ENCODE data around the gene CACNA2D3.
"Not testable (repeated sequence)": the region's sequence is repeated elsewhere in the genome, so short reads cannot be mapped to it uniquely, and the experiment has no call there.

The CACNA2D3 gene

DNA sequence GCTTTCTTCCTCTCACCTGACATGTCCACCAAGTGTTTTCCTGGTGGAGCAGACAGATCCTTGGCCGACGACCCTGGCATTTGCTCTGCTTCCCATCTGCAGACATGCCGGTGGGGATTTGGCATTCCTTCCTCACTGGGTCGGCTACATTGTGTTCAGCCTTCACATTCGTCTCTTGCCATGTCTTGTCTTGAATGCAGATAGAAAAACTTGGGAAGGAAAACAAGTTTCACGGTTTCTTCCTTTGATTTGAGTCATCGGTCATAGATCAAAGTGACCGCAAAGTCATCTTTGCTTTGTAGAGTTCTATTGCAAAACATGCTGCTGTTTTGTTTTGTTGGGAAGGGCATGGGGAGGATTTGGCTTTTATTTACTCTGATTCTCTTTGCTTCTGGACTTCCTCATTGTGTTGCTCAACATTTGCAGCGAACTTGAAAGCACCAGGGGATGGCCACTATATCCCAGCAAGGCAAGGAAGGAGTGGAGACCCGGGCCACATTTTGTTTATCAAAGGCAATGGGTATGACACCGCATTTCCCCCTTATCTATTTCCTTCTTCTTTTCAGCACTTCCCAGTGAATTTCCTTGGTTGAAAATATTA lies 321.3 kb downstream of the CACNA2D3 start:
- Mint-ChIP-seq H3K27ac (no peak overlapping the region), H3K9me3 (no peaks in the 10 kb centered on the region), H3K27me3 (no peaks in the 10 kb centered on the region), H3K4me1 (no peaks in the 10 kb centered on the region), H3K36me3 (ENCODE audit: low read depth) (no peaks in the 10 kb centered on the region), H3K4me3 (no peak overlapping the region)
- ATAC-seq (no peak), DNase-seq (no peak)

DNA sequence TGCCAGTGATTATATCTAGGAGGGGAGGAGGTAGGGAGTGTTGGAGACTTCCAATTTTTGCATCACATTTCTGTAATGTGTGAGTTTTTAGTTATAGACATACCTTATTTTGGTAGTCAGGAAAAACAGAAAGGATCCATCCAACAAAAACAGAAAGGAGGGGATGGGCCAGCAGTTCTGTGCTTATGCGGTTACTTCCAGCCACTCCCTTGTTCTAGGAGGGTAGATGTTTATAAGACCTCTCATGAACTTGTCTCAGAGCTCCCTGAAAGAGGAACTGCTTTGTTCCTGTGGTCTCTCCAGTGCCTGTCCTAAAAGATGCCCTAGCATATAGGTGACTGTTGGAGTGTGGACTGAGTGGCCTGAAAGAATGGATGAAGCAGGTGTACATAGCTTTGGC lies 323.3 kb downstream of the CACNA2D3 start:
- Mint-ChIP-seq H3K27ac (no peak overlapping the region), H3K4me3 (no peak overlapping the region), H3K36me3 (ENCODE audit: low read depth) (no peaks in the 10 kb centered on the region), H3K9me3 (no peaks in the 10 kb centered on the region), H3K27me3 (no peaks in the 10 kb centered on the region), H3K4me1 (no peaks in the 10 kb centered on the region)
- DNase-seq (no peak), ATAC-seq (no peak)

DNA sequence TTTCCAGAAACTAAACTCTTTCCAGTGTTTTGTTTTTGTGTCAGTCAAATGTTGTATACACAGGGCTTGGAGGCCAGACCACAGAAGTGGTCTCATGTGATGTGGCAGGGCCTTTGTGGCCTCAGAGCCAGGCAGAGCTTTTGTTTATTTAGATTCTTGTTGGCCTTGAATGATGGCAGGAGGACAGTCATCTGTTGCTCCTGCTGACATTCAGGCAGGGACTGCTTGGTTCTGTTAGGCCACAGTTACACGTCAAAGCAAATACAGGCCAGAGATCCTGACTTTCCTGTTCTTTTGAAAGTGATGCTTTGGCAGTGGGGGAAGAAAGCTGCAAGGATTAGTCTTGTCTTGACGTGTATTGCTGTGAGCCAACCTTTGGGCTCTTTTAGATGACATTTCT lies 325.1 kb downstream of the CACNA2D3 start:
- no peak for DNase-seq
- H3K4me1 Mint-ChIP-seq, result no peaks in the 10 kb centered on the region
- H3K4me3 Mint-ChIP-seq, result no peak overlapping the region
- peaks cover 8% of the 10 kb centered on the region for H3K9me3 Mint-ChIP-seq
- H3K27ac Mint-ChIP-seq, result no peak overlapping the region
- no peaks in the 10 kb centered on the region for H3K36me3 Mint-ChIP-seq (ENCODE audit: low read depth)
- no peak for ATAC-seq
- no peaks in the 10 kb centered on the region for H3K27me3 Mint-ChIP-seq

DNA sequence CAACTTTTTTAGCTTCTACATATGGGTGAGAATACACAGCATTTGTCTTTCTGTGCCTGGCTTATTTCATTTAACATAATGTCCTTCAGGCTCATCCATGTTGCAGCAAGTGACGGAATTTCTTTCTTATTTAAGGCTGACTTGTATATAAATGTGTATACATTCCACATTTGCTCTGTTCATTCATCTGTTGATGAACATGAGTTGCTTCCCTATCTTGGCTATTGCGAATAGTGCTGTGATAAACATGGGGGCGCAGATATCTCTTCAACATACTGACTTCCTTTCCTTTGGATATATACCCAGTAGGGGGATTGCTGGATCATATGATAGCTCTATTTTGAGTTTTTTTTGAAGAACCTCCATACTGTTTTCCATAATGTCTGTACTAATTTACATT lies 332.5 kb downstream of the CACNA2D3 start:
- Mint-ChIP-seq H3K4me3 (no peak overlapping the region), H3K27ac (no peak overlapping the region), H3K27me3 (no peaks in the 10 kb centered on the region), H3K9me3 (peaks cover 25% of the 10 kb centered on the region), H3K4me1 (no peaks in the 10 kb centered on the region), H3K36me3 (ENCODE audit: low read depth) (no peaks in the 10 kb centered on the region)
- no peak for ATAC-seq
- DNase-seq, result no peak

DNA sequence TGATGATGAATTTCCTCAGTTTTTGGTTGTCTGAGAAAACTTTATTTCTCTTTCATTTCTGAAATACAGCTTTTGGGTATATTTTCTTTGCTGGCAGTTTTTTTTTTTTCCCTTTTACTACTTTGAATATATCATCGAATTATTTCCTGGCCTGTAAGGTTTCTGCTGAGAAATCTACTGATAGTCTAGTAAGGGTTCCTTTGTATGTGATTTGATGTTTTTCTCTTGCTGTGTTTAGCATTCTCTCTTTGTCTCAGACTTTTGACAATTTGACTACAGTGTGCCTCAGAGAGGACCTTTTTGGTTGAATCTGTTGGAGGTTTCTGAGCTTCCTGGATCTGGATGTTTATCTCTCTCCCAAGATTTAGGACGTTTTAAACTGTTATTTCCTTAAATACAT lies 336.0 kb downstream of the CACNA2D3 start:
- DNase-seq (no peak), ATAC-seq (no peak)
- Mint-ChIP-seq H3K27ac (no peak overlapping the region), H3K9me3 (peaks cover 17% of the 10 kb centered on the region), H3K36me3 (ENCODE audit: low read depth) (no peaks in the 10 kb centered on the region), H3K4me3 (no peak overlapping the region), H3K4me1 (no peaks in the 10 kb centered on the region), H3K27me3 (no peaks in the 10 kb centered on the region)

DNA sequence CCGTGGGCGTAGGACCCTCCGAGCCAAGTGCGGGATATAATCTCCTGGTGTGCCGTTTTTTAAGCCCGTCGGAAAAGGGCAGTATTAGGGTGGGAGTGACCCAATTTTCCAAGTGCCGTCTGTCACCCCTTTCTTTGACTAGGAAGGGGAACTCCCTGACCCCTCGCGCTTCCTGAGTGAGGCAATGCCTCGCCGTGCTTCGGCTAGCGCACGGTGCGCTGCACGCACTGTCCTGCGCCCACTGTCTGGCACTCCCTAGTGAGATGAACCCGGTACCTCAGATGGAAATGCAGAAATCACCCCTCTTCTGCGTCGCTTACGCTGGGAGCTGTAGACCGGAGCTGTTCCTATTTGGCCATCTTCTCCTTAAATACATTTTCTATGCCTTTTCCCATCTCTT lies 342.2 kb downstream of the CACNA2D3 start:
- not testable (repeated sequence) for H3K4me3 Mint-ChIP-seq; DNase-seq; H3K36me3 Mint-ChIP-seq (ENCODE audit: low read depth); H3K4me1 Mint-ChIP-seq; H3K27ac Mint-ChIP-seq; H3K27me3 Mint-ChIP-seq; ATAC-seq
- peaks cover 21% of the 10 kb centered on the region for H3K9me3 Mint-ChIP-seq

DNA sequence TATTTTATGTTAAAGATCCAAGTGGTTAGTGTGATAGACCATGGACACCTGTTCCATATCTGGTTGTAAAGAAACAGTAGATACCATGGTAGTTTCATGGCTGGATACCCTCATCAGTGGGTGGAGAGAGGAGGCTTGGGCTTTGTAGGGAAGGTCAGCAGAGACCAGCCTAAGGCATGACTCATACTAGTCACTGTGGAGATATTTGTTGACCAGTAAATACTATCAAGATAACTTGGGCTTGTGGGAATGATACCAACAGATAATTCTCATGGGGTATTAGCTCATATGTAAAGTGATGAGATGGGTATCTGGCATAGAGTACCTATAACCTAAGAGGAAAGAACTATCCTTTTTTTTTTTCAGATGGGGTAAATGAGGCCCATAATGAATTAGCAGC lies 354.5 kb downstream of the CACNA2D3 start:
- Mint-ChIP-seq H3K4me3 (no peak overlapping the region), H3K4me1 (no peaks in the 10 kb centered on the region), H3K27me3 (no peaks in the 10 kb centered on the region), H3K27ac (no peak overlapping the region), H3K36me3 (ENCODE audit: low read depth) (no peaks in the 10 kb centered on the region), H3K9me3 (peaks cover 11% of the 10 kb centered on the region)
- ATAC-seq (no peak), DNase-seq (no peak)

DNA sequence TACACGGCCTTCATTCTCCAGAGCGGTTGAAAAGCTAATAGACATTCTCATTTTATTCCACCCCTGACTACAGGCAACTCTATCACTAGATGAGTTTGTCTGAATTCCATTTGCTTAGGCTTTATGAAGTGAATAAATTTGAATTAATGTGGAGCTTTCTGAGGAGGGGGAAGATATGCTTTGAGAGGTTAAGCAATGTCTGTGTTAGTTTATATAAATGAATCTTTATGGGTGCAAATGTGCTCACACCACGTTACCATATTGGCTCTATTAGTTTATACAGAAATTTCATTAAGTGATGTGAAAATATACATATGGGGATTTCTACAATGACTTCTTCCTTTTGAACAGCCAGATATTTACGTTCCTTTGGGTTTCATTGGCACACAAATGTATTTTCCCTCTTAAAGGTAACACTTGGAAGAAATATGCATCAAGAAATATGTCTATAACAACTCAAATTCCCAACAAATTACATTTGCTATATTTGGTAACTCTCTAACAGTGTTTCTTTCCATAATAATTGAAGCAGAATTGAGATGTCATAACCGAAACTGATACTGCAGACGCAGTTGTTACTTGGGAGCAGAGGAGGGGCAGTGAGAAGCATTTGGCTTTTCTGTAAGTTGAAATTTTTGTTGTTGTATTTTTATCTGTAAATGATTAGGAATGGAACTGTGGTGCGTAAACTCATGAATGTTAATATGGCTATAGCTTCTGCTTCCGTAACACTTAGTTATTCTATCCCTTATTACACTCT lies 359.4 kb downstream of the CACNA2D3 start:
- H3K4me1 Mint-ChIP-seq, result no peaks in the 10 kb centered on the region
- no peak overlapping the region for H3K4me3 Mint-ChIP-seq
- ATAC-seq (no peak), DNase-seq (no peak)
- H3K36me3 Mint-ChIP-seq (ENCODE audit: low read depth), result no peaks in the 10 kb centered on the region
- H3K27ac Mint-ChIP-seq, result no peak overlapping the region
- H3K27me3 Mint-ChIP-seq, result no peaks in the 10 kb centered on the region
- peaks cover 4% of the 10 kb centered on the region for H3K9me3 Mint-ChIP-seq

DNA sequence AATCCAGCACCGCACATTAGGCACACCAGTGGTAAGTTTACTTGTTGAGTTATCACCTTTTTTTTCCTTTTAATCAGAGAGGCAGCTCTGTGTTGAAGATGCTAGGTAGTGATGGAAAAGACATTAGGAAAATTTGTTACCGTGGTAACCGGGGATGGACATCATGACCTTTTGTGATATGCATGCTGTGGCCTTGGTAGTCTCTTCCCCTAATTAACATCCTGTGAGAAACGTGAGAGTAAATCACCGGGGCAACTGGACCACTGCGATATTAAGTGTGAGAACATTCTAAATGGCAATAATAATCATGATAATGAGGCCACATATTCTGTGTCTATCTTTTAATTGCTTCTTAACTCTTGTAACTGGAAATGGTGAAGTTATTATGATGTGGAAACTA lies 362.0 kb downstream of the CACNA2D3 start:
- H3K9me3 Mint-ChIP-seq, result peaks cover 4% of the 10 kb centered on the region
- no peak overlapping the region for H3K27ac Mint-ChIP-seq
- H3K4me1 Mint-ChIP-seq, result no peaks in the 10 kb centered on the region
- ATAC-seq (no peak), DNase-seq (no peak)
- H3K36me3 Mint-ChIP-seq (ENCODE audit: low read depth), result no peaks in the 10 kb centered on the region
- H3K27me3 Mint-ChIP-seq, result no peaks in the 10 kb centered on the region
- no peak overlapping the region for H3K4me3 Mint-ChIP-seq

DNA sequence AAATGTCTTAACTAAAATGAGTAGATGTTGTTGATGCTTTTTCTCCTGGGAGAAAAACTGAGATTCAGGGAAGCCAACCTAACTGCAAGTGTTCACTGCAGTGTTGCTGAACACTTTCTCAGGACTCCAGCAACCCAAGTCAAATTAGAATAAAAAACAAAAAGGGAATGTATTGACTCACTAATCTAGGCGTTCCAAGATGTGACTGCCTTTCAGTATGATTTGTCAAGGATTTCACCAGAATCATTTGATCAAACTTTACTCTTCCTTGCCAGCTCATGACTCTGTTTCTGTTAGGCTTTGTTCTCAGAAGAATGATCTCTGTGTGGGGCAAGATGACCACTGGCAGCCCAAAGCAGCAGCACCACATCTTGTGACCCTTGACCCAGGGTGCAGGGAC lies 364.0 kb downstream of the CACNA2D3 start:
- no peaks in the 10 kb centered on the region for H3K27me3 Mint-ChIP-seq
- H3K4me3 Mint-ChIP-seq, result no peak overlapping the region

DNA sequence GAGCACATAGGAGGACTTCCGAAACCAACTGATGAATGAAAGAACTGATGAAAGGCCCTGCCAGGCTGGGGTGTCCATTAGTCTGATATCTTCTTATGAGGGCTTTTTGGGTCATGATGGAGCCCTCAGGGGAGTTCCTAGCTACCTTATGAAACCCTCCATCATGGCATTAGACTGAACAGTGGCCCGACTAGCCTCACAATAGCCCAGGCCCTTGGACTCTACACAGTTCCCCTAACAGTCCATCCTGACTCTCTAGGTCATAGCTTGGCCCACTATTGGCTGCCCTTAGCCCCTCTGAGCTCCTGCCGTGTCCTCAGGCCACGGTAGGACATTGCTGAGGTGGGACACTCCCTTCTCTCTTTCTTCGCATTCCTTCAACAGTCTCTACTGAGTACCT lies 365.9 kb downstream of the CACNA2D3 start:
- H3K4me3 Mint-ChIP-seq, result no peak overlapping the region
- no peak overlapping the region for H3K27ac Mint-ChIP-seq
- no peaks in the 10 kb centered on the region for H3K36me3 Mint-ChIP-seq (ENCODE audit: low read depth)
- DNase-seq (no peak), ATAC-seq (no peak)
- no peaks in the 10 kb centered on the region for H3K4me1 Mint-ChIP-seq
- no peaks in the 10 kb centered on the region for H3K27me3 Mint-ChIP-seq
- H3K9me3 Mint-ChIP-seq, result peaks cover 6% of the 10 kb centered on the region

More for the DNA sequence above, 364.0 kb downstream of the CACNA2D3 start:
- DNase-seq (no peak), ATAC-seq (no peak)
- H3K9me3 Mint-ChIP-seq, result peaks cover 4% of the 10 kb centered on the region
- H3K27ac Mint-ChIP-seq, result no peak overlapping the region
- no peaks in the 10 kb centered on the region for H3K36me3 Mint-ChIP-seq (ENCODE audit: low read depth)
- no peaks in the 10 kb centered on the region for H3K4me1 Mint-ChIP-seq

DNA sequence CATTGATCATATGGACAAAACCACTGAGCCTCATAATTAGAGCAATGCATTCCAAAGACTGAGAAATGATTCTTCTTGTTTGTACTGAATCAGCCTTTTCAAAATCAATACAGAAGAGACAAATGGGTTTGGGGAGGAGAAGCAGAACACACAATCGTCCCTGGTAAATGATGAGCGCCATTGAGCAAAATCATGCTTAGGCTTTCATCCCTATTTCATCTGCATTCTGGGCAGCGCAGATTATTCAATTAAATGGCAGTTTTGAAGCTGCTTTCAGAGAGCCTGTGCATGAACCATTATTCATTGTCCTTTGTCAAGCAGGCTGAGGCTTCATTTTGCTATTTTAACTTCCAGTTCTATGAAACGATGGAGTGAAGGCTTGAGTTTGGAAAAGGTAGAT lies 371.9 kb downstream of the CACNA2D3 start:
- H3K36me3 Mint-ChIP-seq (ENCODE audit: low read depth), result no peaks in the 10 kb centered on the region
- DNase-seq (no peak), ATAC-seq (no peak)
- H3K27ac Mint-ChIP-seq, result no peak overlapping the region
- H3K4me3 Mint-ChIP-seq, result no peak overlapping the region
- no peaks in the 10 kb centered on the region for H3K4me1 Mint-ChIP-seq
- peaks cover 7% of the 10 kb centered on the region for H3K9me3 Mint-ChIP-seq
- no peaks in the 10 kb centered on the region for H3K27me3 Mint-ChIP-seq

DNA sequence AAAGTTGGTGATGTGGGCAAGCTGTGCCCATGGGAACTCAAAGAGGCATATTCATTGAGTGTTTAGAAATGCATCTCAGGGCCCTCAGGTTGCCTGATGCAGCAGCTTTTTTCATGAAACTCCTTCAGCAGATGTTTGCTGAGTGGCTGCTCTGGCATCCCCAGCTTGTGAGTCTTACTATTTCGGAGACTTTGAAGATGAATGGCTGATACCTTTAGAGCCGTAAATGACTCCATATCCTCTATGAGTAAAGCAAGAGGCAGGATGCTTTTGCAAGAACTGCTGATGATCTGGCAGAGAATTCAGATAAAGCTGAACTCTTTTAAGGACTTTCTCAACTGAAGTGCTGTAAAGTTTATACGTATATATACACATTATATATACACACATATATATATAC lies 384.3 kb downstream of the CACNA2D3 start:
- Mint-ChIP-seq H3K27me3 (peaks cover 4% of the 10 kb centered on the region), H3K9me3 (peaks cover 10% of the 10 kb centered on the region), H3K4me3 (no peak overlapping the region), H3K36me3 (ENCODE audit: low read depth) (no peaks in the 10 kb centered on the region), H3K4me1 (no peaks in the 10 kb centered on the region), H3K27ac (no peak overlapping the region)
- no peak for ATAC-seq
- DNase-seq, result no peak

DNA sequence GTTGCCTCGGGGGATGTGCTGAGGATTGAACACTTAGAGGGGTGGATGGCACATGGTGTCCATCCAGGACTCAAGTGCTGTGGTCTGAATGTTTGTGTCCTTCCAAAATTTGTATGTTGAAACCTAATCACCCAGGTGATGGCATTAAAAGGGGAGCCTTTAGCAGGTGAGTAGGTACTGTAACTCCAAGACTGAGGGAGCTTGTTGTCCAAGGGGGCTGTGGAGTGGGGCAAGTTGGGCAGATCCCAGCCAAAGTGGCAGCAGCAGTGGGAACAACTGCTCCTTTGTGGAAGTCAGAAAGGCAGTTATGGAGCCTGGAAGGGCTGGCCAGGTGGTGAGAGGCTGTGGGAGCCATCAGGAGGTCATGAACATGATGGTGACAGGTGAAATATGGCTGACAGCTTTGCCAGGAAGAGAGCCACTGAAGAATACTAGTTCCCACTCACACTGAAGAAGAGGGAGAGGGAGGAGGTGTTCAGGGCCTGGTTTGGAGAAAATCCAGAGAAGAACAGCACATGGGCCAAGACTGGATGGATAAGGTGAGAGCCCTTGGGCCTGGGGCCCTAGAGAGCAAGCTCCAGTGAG lies 385.6 kb downstream of the CACNA2D3 start:
- H3K9me3 Mint-ChIP-seq, result peaks cover 5% of the 10 kb centered on the region
- no peaks in the 10 kb centered on the region for H3K4me1 Mint-ChIP-seq
- no peak overlapping the region for H3K4me3 Mint-ChIP-seq
- ATAC-seq (no peak), DNase-seq (no peak)
- H3K27me3 Mint-ChIP-seq, result peaks cover 4% of the 10 kb centered on the region
- H3K27ac Mint-ChIP-seq, result no peak overlapping the region
- no peaks in the 10 kb centered on the region for H3K36me3 Mint-ChIP-seq (ENCODE audit: low read depth)

DNA sequence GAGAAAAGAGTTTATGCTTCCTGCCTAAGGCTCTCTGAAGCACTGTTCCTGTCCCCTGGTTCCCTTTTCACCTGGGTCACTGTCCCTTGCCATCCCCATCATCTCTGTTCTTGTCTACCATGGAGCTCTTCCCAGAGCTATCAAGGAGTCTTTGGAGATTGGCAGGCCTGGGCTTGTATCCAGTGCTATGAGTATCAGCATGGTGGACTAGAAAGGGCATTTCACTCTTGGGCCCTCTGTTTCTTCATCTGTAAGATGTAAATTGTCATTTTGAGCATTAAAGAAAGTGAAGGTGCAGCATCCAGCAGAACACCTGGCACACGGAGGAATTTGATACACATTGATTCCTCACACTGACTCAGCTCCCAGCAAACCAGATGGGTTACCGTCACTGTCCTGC lies 388.2 kb downstream of the CACNA2D3 start:
- peaks cover 4% of the 10 kb centered on the region for H3K27me3 Mint-ChIP-seq
- H3K4me3 Mint-ChIP-seq, result no peak overlapping the region
- peaks cover 5% of the 10 kb centered on the region for H3K9me3 Mint-ChIP-seq
- H3K4me1 Mint-ChIP-seq, result no peaks in the 10 kb centered on the region
- no peak overlapping the region for H3K27ac Mint-ChIP-seq
- ATAC-seq (no peak), DNase-seq (no peak)
- H3K36me3 Mint-ChIP-seq (ENCODE audit: low read depth), result no peaks in the 10 kb centered on the region

All from activated naive CD8-positive, alpha-beta T cell treated with anti-CD3 and anti-CD28 coated beads, Interleukin-2, amount 50 U/mL, for 24 hours (primary cell).